AG04450 (cell line): ENCODE data around the gene PLXDC2. TPM values are rescaled to one million over a fixed set of nuclear protein-coding genes. Genes with fewer than 3 reads are reported as not detected.

Experiments
- CTCF ChIA-PET: fragments of 300-600, 350-600 bp; formaldehyde crosslinking; extraction: SDS; loops from one replicate; lab custom pipeline; 2022; ENCODE audit warnings: antibody characterized with exemption, inconsistent platforms; lab: Charles Lee
- POLR2A ChIA-PET: fragments of 350-600 bp; formaldehyde crosslinking; extraction: SDS; loops from one replicate; lab custom pipeline; 2021; ENCODE audit warnings: antibody characterized with exemption, inconsistent platforms; lab: Yijun Ruan, JAX
- DNase-seq: peaks from one replicate; pipeline ENCODE4 v3.0.0-alpha.2; 2011; ENCODE audit warnings: low read depth, low spot score
- H3K27ac ChIP-seq: one replicate; pipeline ENCODE4 v1.5.1; 2012; ENCODE audit warnings: low read depth, low read length, control low read depth
- H3K27me3 ChIP-seq: one replicate; pipeline ENCODE4 v1.6.0; 2012; ENCODE audit warnings: low read length; ENCODE audit not compliant: control insufficient read depth, insufficient read depth
- H3K4me3 ChIP-seq: 2 replicates; pipeline ENCODE4 v1.5.1; 2011; ENCODE audit warnings: mild to moderate bottlenecking, low read depth, low read length, control low read depth
- H3K9me3 ChIP-seq: 2 replicates; pipeline ENCODE4 v1.5.1; 2012; ENCODE audit warnings: low read length; ENCODE audit not compliant: control insufficient read depth, insufficient read depth
- CTCF ChIP-seq: IDR thresholded peaks from 2 replicates; pipeline ENCODE4 v1.5.1; 2011; ENCODE audit warnings: low read depth, low read length, control low read depth, inconsistent platforms
- polyA plus RNA-seq: library from polyadenylated mRNA; depleted of rRNA; stranded (reverse); fragments of >200 nt; gene quantifications from 2 replicates; pipeline ENCODE4 v1.2.3, GENCODE V29; 2011

The PLXDC2 gene
- polyA plus RNA-seq, 1 experiment = 10.4 TPM

- no peaks in the 10 kb centered on the region for H3K9me3 ChIP-seq
- no peaks in the 10 kb centered on the region for H3K27me3 ChIP-seq
- no peak overlapping the region for H3K27ac ChIP-seq
- no peak for TF ChIP-seq CTCF
- no peak overlapping the region for H3K4me3 ChIP-seq
- POLR2A ChIA-PET = no interaction called here
- CTCF ChIA-PET = no interaction called here
- DNase-seq = no peak
Measured at GRCh38 chr10:19936289-19936688, 120.1 kb downstream of the PLXDC2 start.

- Histone ChIP-seq H3K27ac (no peak overlapping the region), H3K9me3 (no peaks in the 10 kb centered on the region), H3K27me3 (no peaks in the 10 kb centered on the region), H3K4me3 (no peak overlapping the region)
- ChIA-PET POLR2A (no interaction called here), CTCF (no interaction called here)
- no peak for TF ChIP-seq CTCF
- DNase-seq = no peak
Measured at GRCh38 chr10:19937989-19938388, 121.8 kb downstream of the PLXDC2 start.

GRCh38 chr10:19941206-19941880, 125.1 kb downstream of the PLXDC2 start:
- POLR2A ChIA-PET = no interaction called here
- no peak overlapping the region for H3K4me3 ChIP-seq
- CTCF ChIA-PET = interaction anchor here (0.7 kb wide), 1 partner anchor 819 kb away, joined by 4 read pairs; no protein-coding TSS in a partner anchor
- no peaks in the 10 kb centered on the region for H3K9me3 ChIP-seq
- DNase-seq = no peak
- no peak for TF ChIP-seq CTCF
- no peaks in the 10 kb centered on the region for H3K27me3 ChIP-seq
- no peak overlapping the region for H3K27ac ChIP-seq

GRCh38 chr10:19944911-19945663, 128.9 kb downstream of the PLXDC2 start:
- CTCF ChIA-PET = no interaction called here

More at GRCh38 chr10:19944911-19945663, 128.9 kb downstream of the PLXDC2 start:
- DNase-seq = no peak
- Histone ChIP-seq H3K27ac (no peak overlapping the region), H3K4me3 (no peak overlapping the region), H3K27me3 (no peaks in the 10 kb centered on the region), H3K9me3 (no peaks in the 10 kb centered on the region)
- POLR2A ChIA-PET = no interaction called here
- TF ChIP-seq CTCF = no peak
